Naive B cell (primary cell): ENCODE data around the gene GON4L. TPM values are rescaled to one million over a fixed set of nuclear protein-coding genes. Genes with fewer than 3 reads are reported as not detected.
"Not testable (repeated sequence)": the region's sequence is repeated elsewhere in the genome, so short reads cannot be mapped to it uniquely, and the experiment has no call there.

ENCODE experiments used
- ATAC-seq, 2 donors: fragments of 150-1000 bp; cut with Tn5 transposase; 2 replicates each; pipeline ENCODE4 v1.10.0; 2021; ENCODE audit warnings: low read depth in 2 of 2, mild to moderate bottlenecking in 2 of 2, moderate library complexity in 2 of 2
- DNase-seq: peaks from one replicate; pipeline ENCODE4 v3.0.0; 2022
- H3K27ac Mint-ChIP-seq, 6 donors: one replicate each; pipeline ENCODE4 v1.8.0; 2020 to 2022; ENCODE audit warnings: mild to moderate bottlenecking in 6 of 6, mixed read lengths in 6 of 6, moderate library complexity in 5 of 6, inconsistent platforms in 2 of 6
- H3K27me3 Mint-ChIP-seq, 3 donors: one replicate each; pipeline ENCODE4 v1.8.0; 2021 to 2022; ENCODE audit warnings: mixed read lengths in 3 of 3, mild to moderate bottlenecking in 1 of 3
- H3K36me3 Mint-ChIP-seq, 2 donors: one replicate each; pipeline ENCODE4 v1.8.0; 2020 to 2022; ENCODE audit warnings: mixed read lengths in 2 of 2, inconsistent platforms in 1 of 2, mild to moderate bottlenecking in 1 of 2
- H3K4me1 Mint-ChIP-seq, 3 donors: one replicate each; pipeline ENCODE4 v1.8.0; 2020 to 2022; ENCODE audit warnings: mixed read lengths in 3 of 3, inconsistent platforms in 1 of 3, mild to moderate bottlenecking in 1 of 3, moderate library complexity in 1 of 3
- H3K4me3 Mint-ChIP-seq, 8 donors: one replicate each; pipeline ENCODE4 v1.8.0; 2020 to 2022; ENCODE audit warnings: mild to moderate bottlenecking in 8 of 8, mixed read lengths in 8 of 8, moderate library complexity in 8 of 8, inconsistent platforms in 2 of 8
- H3K9me3 Mint-ChIP-seq, 7 donors: one replicate each; pipeline ENCODE4 v1.8.0; 2020 to 2022; ENCODE audit warnings: mixed read lengths in 7 of 7, mild to moderate bottlenecking in 5 of 7, inconsistent platforms in 2 of 7, moderate library complexity in 1 of 7
- polyA plus RNA-seq, 6 donors: library from polyadenylated mRNA; unstranded; fragments of 300-500 nt; fragmentation: Illumina TruSeq; gene quantifications; one replicate each; pipeline ENCODE4 v1.2.3, GENCODE V29; 2021; ENCODE audit warnings: low read depth in 6 of 6

The GON4L gene
- polyA plus RNA-seq, 6 donors from 2014 or later: 9.6 to 64.4 (median 30.7) TPM

GRCh38 chr1:155744711-155745283, 112.2 kb downstream of the GON4L start:
- no peak for ATAC-seq
- Mint-ChIP-seq H3K27me3 (no peaks in the 10 kb centered on the region), H3K4me3 (peak overlapping the region; percentile 88 to 99 (median 95)), H3K9me3 (no peaks in the 10 kb centered on the region), H3K4me1 (peaks cover 0 to 11% (median 6%) of the 10 kb centered on the region in 3 donors), H3K36me3 (no peaks in the 10 kb centered on the region), H3K27ac (peak overlapping the region; percentile 66 to 96 (median 92))
- DNase-seq: no peak

DNA sequence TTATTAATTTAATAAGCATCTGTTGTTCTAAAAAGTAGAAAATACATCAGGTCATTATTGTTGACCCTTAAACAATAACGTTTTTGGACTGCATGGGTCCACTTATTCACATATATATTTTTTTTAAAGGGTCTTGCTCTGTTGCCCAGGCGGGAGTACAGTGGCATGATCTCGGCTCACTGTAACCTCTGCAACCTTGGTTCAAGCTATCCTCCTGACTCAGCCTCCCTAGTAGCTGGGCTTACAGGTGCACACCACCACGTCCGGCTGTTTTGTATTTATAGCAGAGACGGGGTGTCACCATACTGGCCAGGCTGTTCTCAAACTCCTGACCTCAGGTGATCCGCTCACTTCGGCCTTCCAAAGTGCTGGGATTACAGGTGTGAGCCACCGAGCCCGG, 115.1 kb downstream of the GON4L start:
- DNase-seq (no peak), ATAC-seq (no peak)
- H3K9me3 Mint-ChIP-seq: no peaks in the 10 kb centered on the region
- H3K27ac Mint-ChIP-seq: no peak overlapping the region
- peak overlapping the region in 1 of 8 donors; percentile 30 for H3K4me3 Mint-ChIP-seq
- no peaks in the 10 kb centered on the region for H3K27me3 Mint-ChIP-seq
- peaks cover 2 to 11% of the 10 kb centered on the region in 2 donors for H3K36me3 Mint-ChIP-seq
- peaks cover 0 to 11% (median 0%) of the 10 kb centered on the region in 3 donors for H3K4me1 Mint-ChIP-seq

DNA sequence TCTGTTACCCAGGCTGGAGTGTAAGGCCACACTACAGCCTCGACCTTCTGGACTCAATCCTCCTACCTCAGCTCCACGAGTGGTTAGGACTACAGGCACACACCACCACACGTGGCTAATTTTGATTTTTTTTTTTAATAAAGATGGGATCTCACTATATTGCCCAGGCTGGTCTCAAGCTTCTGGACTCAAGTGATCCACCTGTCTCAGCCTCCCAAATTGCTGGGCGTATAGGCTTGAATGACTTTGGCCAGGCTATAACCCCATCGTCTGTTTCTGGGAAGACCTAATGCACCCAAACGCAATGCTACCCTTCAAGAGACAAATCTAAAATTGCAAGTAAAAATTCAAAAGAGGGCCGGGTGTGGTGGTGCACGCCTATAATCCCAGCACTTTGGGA, 116.0 kb downstream of the GON4L start:
- DNase-seq (no peak), ATAC-seq (no peak)
- Mint-ChIP-seq H3K4me3 (no peak overlapping the region), H3K9me3 (no peaks in the 10 kb centered on the region), H3K4me1 (peaks cover 0 to 11% (median 0%) of the 10 kb centered on the region in 3 donors), H3K27ac (no peak overlapping the region), H3K36me3 (peaks cover 10 to 11% of the 10 kb centered on the region in 2 donors), H3K27me3 (no peaks in the 10 kb centered on the region)

DNA sequence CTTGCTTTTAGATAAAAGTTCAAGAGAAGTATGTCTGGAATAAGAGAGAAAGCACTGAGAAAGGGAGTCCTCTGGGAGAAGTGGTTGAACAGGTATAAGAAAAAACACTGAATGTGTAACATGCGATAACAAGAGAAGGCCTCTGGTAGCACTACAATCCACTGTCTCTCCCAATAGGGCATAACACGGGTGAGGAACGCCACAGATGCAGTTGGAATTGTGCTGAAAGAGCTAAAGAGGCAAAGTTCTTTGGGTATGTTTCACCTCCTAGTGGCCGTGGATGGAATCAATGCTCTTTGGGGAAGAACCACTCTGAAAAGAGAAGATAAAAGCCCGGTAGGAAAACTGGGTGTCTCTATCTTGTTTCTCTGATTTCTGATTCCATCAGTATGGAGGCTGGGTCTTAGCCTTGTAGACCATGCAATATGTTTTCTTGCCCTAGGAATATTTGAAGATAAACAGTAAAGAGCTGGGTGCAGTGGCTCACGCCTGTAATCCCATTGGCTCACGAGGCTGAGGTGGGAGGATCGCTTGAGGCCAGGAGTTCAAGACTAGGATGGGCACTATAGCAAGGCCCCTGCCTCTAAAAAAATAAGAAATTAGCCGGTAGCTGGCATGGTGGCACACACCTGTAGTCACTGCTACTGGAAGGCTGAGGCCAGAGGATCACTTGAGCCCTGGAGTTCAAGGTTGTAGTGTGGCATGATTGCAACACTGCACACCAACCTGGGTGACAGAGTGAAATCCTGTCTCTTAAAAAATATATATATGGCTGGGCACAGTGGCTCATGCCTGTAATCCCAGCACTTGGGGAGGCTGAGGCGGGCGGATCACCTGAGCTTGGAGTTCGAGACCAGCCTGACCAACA, 127.7 kb downstream of the GON4L start:
- DNase-seq (peak; percentile 12), ATAC-seq (peak; percentile 32 to 45)
- H3K27ac Mint-ChIP-seq: peak overlapping the region in 2 of 6 donors; percentile 19 to 26
- peaks cover 0 to 3% of the 10 kb centered on the region in 2 donors for H3K36me3 Mint-ChIP-seq
- no peaks in the 10 kb centered on the region for H3K4me1 Mint-ChIP-seq
- no peaks in the 10 kb centered on the region for H3K27me3 Mint-ChIP-seq
- H3K4me3 Mint-ChIP-seq: no peak overlapping the region
- no peaks in the 10 kb centered on the region for H3K9me3 Mint-ChIP-seq

DNA sequence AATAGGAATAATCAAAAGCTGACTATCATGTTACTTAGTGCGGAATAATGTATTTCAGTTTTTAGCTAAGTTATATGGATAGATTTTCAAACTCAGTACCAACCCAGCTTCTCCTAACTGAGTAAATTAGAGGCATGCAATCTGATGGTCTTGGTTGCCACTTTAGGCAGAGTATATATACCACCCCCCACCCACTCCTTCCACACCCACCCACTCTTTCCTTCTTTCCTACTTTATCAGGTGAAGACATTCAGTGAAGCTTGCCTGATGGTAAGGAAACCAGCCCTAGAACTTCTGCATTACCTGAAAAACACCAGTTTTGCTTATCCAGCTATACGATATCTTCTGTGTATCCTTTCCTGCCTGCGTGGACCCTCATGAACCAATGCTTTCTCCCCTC, 131.9 kb downstream of the GON4L start:
- H3K27me3 Mint-ChIP-seq: no peaks in the 10 kb centered on the region
- DNase-seq (no peak), ATAC-seq (no peak)
- no peaks in the 10 kb centered on the region for H3K4me1 Mint-ChIP-seq
- H3K27ac Mint-ChIP-seq: no peak overlapping the region
- H3K4me3 Mint-ChIP-seq: no peak overlapping the region
- peaks cover 0 to 3% of the 10 kb centered on the region in 2 donors for H3K36me3 Mint-ChIP-seq
- no peaks in the 10 kb centered on the region for H3K9me3 Mint-ChIP-seq

DNA sequence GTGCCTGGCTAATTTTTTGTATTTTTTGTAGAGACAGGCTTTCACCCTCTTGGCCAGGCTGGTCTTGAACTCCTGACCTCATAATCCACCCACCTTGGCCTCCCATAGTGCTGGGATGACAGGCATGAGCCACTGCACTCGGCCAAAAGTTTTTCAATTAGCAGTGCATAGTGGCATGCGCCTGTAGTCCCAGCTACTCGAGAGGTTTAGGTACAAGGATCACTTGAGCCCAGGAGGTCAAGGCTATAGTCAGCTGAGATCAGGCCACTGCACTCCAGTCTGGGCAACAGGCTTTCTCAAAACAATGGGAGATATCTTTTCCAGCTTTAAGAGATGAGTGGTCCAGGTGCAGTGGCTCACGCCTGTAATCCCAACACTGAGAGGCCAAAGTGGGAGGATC, 137.3 kb downstream of the GON4L start:
- ATAC-seq (no peak), DNase-seq (no peak)
- Mint-ChIP-seq H3K27ac (no peak overlapping the region), H3K9me3 (no peaks in the 10 kb centered on the region), H3K4me3 (no peak overlapping the region), H3K27me3 (no peaks in the 10 kb centered on the region), H3K4me1 (peaks cover 0 to 19% (median 8%) of the 10 kb centered on the region in 3 donors), H3K36me3 (no peaks in the 10 kb centered on the region)

GRCh38 chr1:155718524-155719115, 138.4 kb downstream of the GON4L start:
- Mint-ChIP-seq H3K27ac (peak overlapping the region in 1 of 6 donors; percentile 65), H3K4me1 (peaks cover 0 to 19% (median 8%) of the 10 kb centered on the region in 3 donors)
- H3K4me3 Mint-ChIP-seq, H3K9me3 Mint-ChIP-seq, ATAC-seq, H3K36me3 Mint-ChIP-seq, H3K27me3 Mint-ChIP-seq, DNase-seq: not testable (repeated sequence)

GRCh38 chr1:155717041-155717440, 140.0 kb downstream of the GON4L start:
- no peaks in the 10 kb centered on the region for H3K27me3 Mint-ChIP-seq
- no peaks in the 10 kb centered on the region for H3K36me3 Mint-ChIP-seq
- H3K4me3 Mint-ChIP-seq: peak overlapping the region in 1 of 8 donors; percentile 28
- ATAC-seq: peak; percentile 69 to 79
- peaks cover 0 to 19% (median 8%) of the 10 kb centered on the region in 3 donors for H3K4me1 Mint-ChIP-seq
- no peak for DNase-seq
- peak overlapping the region in 3 of 6 donors; percentile 4 to 72 (median 34) for H3K27ac Mint-ChIP-seq
- no peaks in the 10 kb centered on the region for H3K9me3 Mint-ChIP-seq

- no peaks in the 10 kb centered on the region for H3K36me3 Mint-ChIP-seq
- no peak for ATAC-seq
- peaks cover 0 to 19% (median 8%) of the 10 kb centered on the region in 3 donors for H3K4me1 Mint-ChIP-seq
- no peak overlapping the region for H3K4me3 Mint-ChIP-seq
- DNase-seq: no peak
- no peaks in the 10 kb centered on the region for H3K27me3 Mint-ChIP-seq
- H3K27ac Mint-ChIP-seq: peak overlapping the region in 2 of 6 donors; percentile 17 to 88
- H3K9me3 Mint-ChIP-seq: no peaks in the 10 kb centered on the region
Measured at GRCh38 chr1:155715777-155716176, 141.2 kb downstream of the GON4L start.

- not testable (repeated sequence) for H3K36me3 Mint-ChIP-seq, DNase-seq, H3K4me3 Mint-ChIP-seq, ATAC-seq, H3K27me3 Mint-ChIP-seq, H3K27ac Mint-ChIP-seq, H3K9me3 Mint-ChIP-seq
- H3K4me1 Mint-ChIP-seq: peaks cover 0 to 19% (median 8%) of the 10 kb centered on the region in 3 donors
Measured at GRCh38 chr1:155715056-155715455, 142.0 kb downstream of the GON4L start.

GRCh38 chr1:155713075-155713474, 143.9 kb downstream of the GON4L start:
- peaks cover 0 to 23% (median 9%) of the 10 kb centered on the region in 3 donors for H3K4me1 Mint-ChIP-seq
- H3K27me3 Mint-ChIP-seq: no peaks in the 10 kb centered on the region
- DNase-seq (no peak), ATAC-seq (no peak)
- no peaks in the 10 kb centered on the region for H3K9me3 Mint-ChIP-seq
- no peaks in the 10 kb centered on the region for H3K36me3 Mint-ChIP-seq
- H3K27ac Mint-ChIP-seq: no peak overlapping the region
- no peak overlapping the region for H3K4me3 Mint-ChIP-seq

DNA sequence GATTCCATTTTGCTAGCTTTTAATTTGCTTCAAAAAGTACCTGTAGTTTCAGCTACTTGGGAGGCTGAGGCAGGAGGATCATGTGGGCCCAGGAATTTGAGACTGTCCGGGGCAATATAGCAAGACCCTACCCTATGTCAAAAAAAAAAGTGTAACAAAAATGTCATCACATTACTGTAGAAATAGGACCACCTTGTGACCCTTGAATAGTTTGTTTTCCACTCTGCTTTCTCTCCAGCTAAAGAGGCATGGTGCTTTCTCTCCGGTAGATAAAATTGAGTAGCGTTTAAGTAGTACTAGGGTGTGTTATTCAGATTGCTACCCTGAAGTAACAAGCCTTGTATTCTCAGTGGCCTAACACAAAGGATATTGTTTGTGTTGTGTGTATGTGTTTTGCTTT, 144.4 kb downstream of the GON4L start:
- not testable (repeated sequence) for H3K36me3 Mint-ChIP-seq, ATAC-seq, H3K4me3 Mint-ChIP-seq, H3K27me3 Mint-ChIP-seq, H3K9me3 Mint-ChIP-seq, H3K27ac Mint-ChIP-seq, DNase-seq
- peaks cover 2 to 27% (median 14%) of the 10 kb centered on the region in 3 donors for H3K4me1 Mint-ChIP-seq

DNA sequence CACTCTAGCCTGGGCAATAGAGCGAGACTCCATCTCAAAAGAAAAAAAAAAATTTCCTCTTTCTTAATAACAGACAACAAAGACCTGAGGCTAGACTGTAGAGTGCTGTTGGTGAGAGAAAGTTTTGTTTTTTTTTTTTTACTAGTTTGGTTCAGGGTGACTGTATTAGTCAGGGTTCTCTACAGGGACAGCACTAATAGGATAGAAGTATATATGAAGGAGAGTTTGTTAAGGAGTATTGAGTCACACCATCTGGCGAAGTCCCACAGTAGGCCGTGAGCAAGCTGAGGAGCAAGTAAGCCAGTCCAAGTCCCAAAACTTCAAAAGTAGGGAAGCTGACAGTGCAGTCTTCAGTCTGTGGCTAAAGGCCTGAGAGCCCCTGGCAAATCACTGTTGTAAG, 145.6 kb downstream of the GON4L start:
- not testable (repeated sequence) for H3K36me3 Mint-ChIP-seq, DNase-seq, H3K27ac Mint-ChIP-seq, H3K27me3 Mint-ChIP-seq, H3K4me3 Mint-ChIP-seq, ATAC-seq, H3K9me3 Mint-ChIP-seq
- peaks cover 6 to 20% (median 10%) of the 10 kb centered on the region in 3 donors for H3K4me1 Mint-ChIP-seq
